Activated T-helper 2 cell treated with anti-CD3 and anti-CD28 coated beads, Interferon-gamma antibody, Interleukin-2, Interleukin-4, amounts not matched to agents 10 μg/mL and 5 μg/mL and 100 μg/mL, durations not matched to agents 14 hours and 24 hours and 36 hours (primary cell): ENCODE measurements around the gene CLIC3. TPM values are rescaled to one million over a fixed set of nuclear protein-coding genes. Genes with fewer than 3 reads are reported as not detected.

Experiments used
- DNase-seq: peaks from one replicate; pipeline ENCODE4 v3.0.0; 2021; ENCODE audit warnings: low spot score
- H3K27ac Mint-ChIP-seq: one replicate; pipeline ENCODE4 v1.8.0; 2021; ENCODE audit warnings: mixed read lengths
- H3K27me3 Mint-ChIP-seq: one replicate; pipeline ENCODE4 v1.8.0; 2021; ENCODE audit warnings: low read depth, mixed read lengths
- H3K36me3 Mint-ChIP-seq: one replicate; pipeline ENCODE4 v1.8.0; 2021; ENCODE audit warnings: low read depth, mixed read lengths
- H3K4me1 Mint-ChIP-seq: one replicate; pipeline ENCODE4 v1.8.0; 2021; ENCODE audit warnings: low read depth, mixed read lengths
- H3K4me3 Mint-ChIP-seq: one replicate; pipeline ENCODE4 v1.8.0; 2021; ENCODE audit warnings: low read depth, mild to moderate bottlenecking, moderate library complexity, mixed read lengths
- H3K9me3 Mint-ChIP-seq: one replicate; pipeline ENCODE4 v1.8.0; 2021; ENCODE audit warnings: mixed read lengths
- intact Hi-C: fragments of 100-400 bp; cut with micrococcal nuclease; formaldehyde crosslinking; loops from one replicate; pipeline ENCODE4 v1.15.1; 2023
- total RNA-seq: library from RNA; stranded (reverse); gene quantifications from 2 replicates; pipeline ENCODE4 v1.2.3, GENCODE V29; 2022

Gene CLIC3, protein sequence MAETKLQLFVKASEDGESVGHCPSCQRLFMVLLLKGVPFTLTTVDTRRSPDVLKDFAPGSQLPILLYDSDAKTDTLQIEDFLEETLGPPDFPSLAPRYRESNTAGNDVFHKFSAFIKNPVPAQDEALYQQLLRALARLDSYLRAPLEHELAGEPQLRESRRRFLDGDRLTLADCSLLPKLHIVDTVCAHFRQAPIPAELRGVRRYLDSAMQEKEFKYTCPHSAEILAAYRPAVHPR
- total RNA-seq, result not detected in 2 replicates

DNA sequence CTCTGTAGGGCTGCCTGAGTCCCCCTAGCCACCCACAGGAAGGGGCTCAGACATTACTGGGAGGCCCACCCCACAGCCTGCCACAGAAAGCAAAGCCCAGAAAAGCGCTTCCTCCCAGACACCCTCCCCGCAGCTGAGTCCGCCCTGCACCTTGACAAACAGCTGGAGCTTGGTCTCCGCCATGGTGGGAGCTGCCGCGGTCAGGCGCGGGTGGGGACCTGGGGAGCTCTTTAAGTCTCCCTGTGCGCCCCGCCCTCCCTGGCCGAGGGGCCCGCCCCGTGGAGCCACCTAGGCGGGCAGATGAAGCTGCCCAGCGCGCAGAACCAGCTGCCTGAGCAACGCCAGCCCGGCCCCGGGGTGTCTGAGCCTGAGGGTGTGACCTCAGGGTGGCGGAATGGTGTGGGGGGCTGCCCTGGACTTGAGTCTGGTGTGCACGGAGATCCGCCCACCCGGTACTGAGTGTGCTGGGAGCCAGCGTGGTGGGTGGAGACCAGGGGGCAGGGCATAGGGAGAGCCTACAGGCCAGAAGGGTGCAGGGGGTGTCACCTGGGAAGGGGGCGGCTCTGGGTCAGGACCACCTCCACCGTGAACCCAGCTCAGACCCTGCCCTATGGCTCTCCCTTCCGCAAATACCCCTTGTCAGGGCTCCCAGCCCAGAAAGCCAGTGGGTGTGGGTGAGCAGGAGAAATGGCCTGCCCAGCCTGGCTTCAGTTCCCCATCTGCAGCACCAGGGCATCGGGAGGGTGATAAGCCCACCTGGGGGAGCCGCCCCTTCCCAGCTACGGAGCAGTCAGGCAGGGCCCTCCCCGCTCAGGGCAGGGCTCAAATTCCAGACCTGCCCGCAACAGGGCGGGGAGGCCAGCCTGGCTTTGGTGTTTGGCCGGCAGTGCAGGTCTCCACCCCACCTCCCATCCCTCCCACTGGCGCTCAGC lies at the start of gene CLIC3:
TSS of gene CLIC3 (minus strand) at position 208 of the 932 bp plus-strand sequence. CDS start at position 183, 25 bp downstream.
- intact Hi-C loops, result no loop called here
- Mint-ChIP-seq H3K9me3 (no peaks in the 10 kb centered on the region), H3K4me1 (peaks cover 30% of the 10 kb centered on the region), H3K4me3 (no peak within 1 kb of the TSS), H3K27me3 (no peaks in the 10 kb centered on the region), H3K36me3 (peaks cover 10% of the 10 kb centered on the region), H3K27ac (no peak within 1 kb of the TSS)
- DNase-seq, result no peak

DNA sequence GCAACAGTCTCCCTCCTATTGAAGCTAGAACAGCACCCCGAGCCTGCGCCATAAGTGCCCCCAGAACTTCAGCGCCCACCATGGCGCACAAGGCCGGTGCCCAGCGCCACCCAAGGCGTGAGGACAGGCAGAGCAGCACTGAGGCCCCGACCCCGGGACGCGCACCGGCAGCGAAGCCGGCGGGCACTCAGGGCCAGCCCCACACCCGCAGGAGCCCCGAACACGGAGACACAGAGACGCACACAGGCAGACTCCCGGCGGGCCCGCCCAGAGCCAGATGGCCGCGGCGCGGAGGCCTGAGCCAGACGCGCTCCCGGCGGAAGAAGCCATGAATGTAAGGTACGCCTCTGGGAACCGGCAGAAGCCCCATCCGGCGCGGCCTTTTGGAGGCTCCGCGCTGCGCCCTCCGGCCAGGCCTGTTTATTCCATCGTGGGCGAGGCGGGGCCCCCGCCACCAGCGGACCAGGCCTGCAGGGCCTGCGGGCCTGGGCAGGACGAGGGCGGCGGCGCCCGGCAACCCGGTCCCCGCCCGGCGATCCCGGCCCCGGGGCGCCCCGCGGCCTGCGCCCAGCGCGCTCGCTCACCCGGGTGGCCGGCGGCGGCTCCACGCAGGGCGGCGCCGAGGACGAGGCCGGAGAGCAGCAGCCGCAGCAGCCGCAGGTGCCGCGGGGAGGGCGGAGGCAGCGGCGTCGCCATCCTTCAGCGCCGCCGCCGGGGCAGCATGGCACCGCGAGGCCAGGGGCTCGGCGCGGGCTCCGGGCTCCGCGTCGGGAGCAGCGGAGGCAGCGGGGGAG lies 49.1 kb upstream of the CLIC3 start:
- intact Hi-C loops, result loop anchor here (1.0 to 5.0 kb wide), 5 partner anchors 19 to 198 kb away; partner anchors contain the start of genes PHPT1 and SAPCD2
- peaks cover 29% of the 10 kb centered on the region for H3K27me3 Mint-ChIP-seq
- H3K4me1 Mint-ChIP-seq, result peaks cover 4% of the 10 kb centered on the region
- H3K9me3 Mint-ChIP-seq, result no peaks in the 10 kb centered on the region
- DNase-seq, result no peak
- peak overlapping the region; percentile 60 for H3K4me3 Mint-ChIP-seq
- H3K27ac Mint-ChIP-seq, result no peak overlapping the region
- no peaks in the 10 kb centered on the region for H3K36me3 Mint-ChIP-seq

DNA sequence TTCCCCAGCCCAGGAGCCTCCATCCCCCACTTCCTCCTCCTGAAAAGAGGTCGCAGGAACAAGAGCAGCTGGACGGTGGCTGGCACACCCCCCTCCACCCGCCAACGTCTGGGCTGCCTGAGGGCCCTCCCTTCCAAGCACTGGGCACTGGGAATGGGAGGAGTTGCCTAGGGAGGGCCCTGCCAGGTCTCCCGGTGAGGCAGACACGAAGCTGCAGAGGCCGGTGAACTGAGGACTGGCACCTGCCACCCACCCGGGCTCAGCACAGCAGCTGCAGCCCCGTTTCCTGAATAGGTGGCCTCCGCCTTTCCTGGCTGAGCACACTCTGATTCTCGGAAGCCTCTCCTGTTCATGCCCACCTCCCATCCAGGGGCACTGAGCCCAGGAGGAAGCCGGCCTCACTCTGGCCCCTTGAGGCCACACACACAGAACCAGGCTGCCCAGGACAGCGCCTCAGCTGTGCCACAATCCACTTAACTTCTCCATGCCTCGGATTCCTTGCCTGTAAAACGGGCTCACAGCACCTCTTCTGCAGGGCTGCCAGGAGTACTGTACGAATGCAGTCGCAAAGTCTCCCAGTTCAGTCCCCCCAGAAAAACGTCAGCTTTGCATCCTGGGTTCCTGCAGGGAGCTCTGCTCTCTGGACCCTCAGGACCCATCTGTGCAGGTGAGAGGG lies 48.3 kb upstream of the CLIC3 start:
- H3K27ac Mint-ChIP-seq, result no peak overlapping the region
- H3K36me3 Mint-ChIP-seq, result no peaks in the 10 kb centered on the region
- peaks cover 26% of the 10 kb centered on the region for H3K27me3 Mint-ChIP-seq
- peak overlapping the region; percentile 60 for H3K4me3 Mint-ChIP-seq
- peaks cover 4% of the 10 kb centered on the region for H3K4me1 Mint-ChIP-seq
- H3K9me3 Mint-ChIP-seq, result no peaks in the 10 kb centered on the region
- intact Hi-C loops, result loop anchor here (5.0 kb wide), 3 partner anchors 113 to 197 kb away; partner anchors contain the start of gene PHPT1
- DNase-seq, result no peak

- H3K36me3 Mint-ChIP-seq, result no peaks in the 10 kb centered on the region
- no peaks in the 10 kb centered on the region for H3K9me3 Mint-ChIP-seq
- peaks cover 23% of the 10 kb centered on the region for H3K27me3 Mint-ChIP-seq
These were observed 47.7 kb upstream of the CLIC3 start for GRCh38 chr9:137044037-137044436.

DNA sequence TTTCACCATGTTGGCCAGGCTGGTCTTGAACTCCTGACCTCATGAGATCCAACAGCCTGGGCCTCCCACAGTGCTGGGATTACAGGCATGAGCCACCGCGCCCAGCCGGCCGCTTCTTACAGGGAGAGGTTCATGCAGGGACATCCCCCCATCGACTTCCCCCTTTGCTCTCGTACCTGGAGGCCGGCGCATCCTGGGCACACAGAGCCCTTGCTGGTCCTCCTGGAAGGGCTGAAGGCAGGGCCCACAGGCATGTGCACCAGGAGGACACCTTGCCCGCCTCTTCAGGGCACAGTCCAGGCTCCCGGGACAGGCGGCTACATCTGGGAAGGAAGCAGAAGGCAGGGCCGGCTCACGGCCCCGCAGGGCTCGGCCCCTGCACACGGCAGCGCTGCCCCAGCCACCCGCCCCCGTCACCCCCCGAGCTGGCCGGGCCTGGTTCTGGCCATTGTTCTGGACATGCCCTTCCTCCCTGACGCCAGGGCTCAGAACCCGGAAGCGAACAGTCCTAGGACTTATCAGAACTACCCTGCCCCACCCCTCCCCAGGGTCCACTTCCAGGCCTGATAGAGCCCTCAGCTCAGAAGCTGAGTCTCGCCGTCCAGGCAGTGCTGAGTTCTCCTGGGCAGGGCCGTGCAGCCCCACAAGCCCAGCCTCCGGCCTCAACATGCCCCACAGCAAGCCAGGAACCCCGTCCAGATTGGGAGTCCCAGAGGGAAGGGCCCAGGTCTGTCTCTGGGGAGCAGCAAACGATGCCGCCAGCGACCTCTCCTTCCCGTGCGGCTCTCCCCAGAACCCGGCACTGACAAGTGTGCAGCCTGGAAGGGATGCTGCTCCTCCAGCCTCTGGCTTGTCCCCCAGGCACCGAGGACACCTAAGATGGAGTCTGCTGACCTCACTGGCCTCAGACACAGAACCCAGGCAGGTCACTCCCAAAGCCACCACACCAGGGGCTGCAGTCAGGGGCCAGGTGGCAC lies 46.7 kb upstream of the CLIC3 start:
- Mint-ChIP-seq H3K36me3 (no peaks in the 10 kb centered on the region), H3K9me3 (no peaks in the 10 kb centered on the region)

More at GRCh38 chr9:137044037-137044436, 47.7 kb upstream of the CLIC3 start:
- peaks cover 4% of the 10 kb centered on the region for H3K4me1 Mint-ChIP-seq
- no peak overlapping the region for H3K27ac Mint-ChIP-seq
- DNase-seq, result no peak
- no peak overlapping the region for H3K4me3 Mint-ChIP-seq
- intact Hi-C loops, result no loop called here

GRCh38 chr9:137041124-137041523 lies 44.8 kb upstream of the CLIC3 start:
- intact Hi-C loops, result no loop called here
- H3K9me3 Mint-ChIP-seq, result no peaks in the 10 kb centered on the region
- H3K27me3 Mint-ChIP-seq, result peaks cover 6% of the 10 kb centered on the region
- no peaks in the 10 kb centered on the region for H3K36me3 Mint-ChIP-seq
- no peak overlapping the region for H3K4me3 Mint-ChIP-seq
- no peak for DNase-seq
- H3K27ac Mint-ChIP-seq, result no peak overlapping the region
- peaks cover 4% of the 10 kb centered on the region for H3K4me1 Mint-ChIP-seq

More for the DNA sequence above, 46.7 kb upstream of the CLIC3 start:
- no peak for DNase-seq
- H3K27me3 Mint-ChIP-seq, result peaks cover 18% of the 10 kb centered on the region
- intact Hi-C loops, result no loop called here
- H3K27ac Mint-ChIP-seq, result no peak overlapping the region
- H3K4me3 Mint-ChIP-seq, result no peak overlapping the region
- peaks cover 4% of the 10 kb centered on the region for H3K4me1 Mint-ChIP-seq

- no peaks in the 10 kb centered on the region for H3K9me3 Mint-ChIP-seq
- intact Hi-C loops, result no loop called here
- no peak for DNase-seq
- no peak overlapping the region for H3K4me3 Mint-ChIP-seq
- peaks cover 6% of the 10 kb centered on the region for H3K27me3 Mint-ChIP-seq
- peaks cover 4% of the 10 kb centered on the region for H3K4me1 Mint-ChIP-seq
- no peak overlapping the region for H3K27ac Mint-ChIP-seq
- no peaks in the 10 kb centered on the region for H3K36me3 Mint-ChIP-seq
These were observed 44.2 kb upstream of the CLIC3 start for GRCh38 chr9:137040568-137040967.

GRCh38 chr9:137039611-137040366 lies 43.4 kb upstream of the CLIC3 start:
- H3K4me3 Mint-ChIP-seq, result no peak overlapping the region
- no peaks in the 10 kb centered on the region for H3K9me3 Mint-ChIP-seq
- no peak overlapping the region for H3K27ac Mint-ChIP-seq
- H3K27me3 Mint-ChIP-seq, result peaks cover 2% of the 10 kb centered on the region
- H3K36me3 Mint-ChIP-seq, result no peaks in the 10 kb centered on the region
- H3K4me1 Mint-ChIP-seq, result peaks cover 7% of the 10 kb centered on the region
- no peak for DNase-seq
- intact Hi-C loops, result loop anchor here (10.0 kb wide), 2 partner anchors 85 to 505 kb away; partner anchors contain the start of gene LCN12

DNA sequence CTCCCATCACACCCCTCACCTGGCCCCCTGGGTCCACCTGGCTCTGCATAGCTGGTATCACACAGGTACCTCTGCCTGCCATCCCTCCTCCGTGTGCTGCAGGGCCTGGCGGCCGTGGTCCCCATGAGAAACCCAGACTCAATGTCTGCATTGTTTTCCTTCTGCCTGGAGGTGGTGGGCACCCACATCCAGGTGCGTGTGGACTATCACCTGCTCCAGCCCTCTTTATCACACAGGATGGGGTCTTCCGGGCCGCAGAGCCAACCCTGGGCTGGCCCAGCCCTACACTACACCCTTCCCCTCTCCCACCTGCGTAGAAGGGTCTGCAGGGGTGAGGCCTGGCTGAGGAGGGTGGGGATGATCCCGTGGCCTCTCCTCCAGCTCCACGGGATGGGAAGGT lies 42.5 kb upstream of the CLIC3 start:
- H3K27me3 Mint-ChIP-seq, result no peaks in the 10 kb centered on the region
- no peak overlapping the region for H3K4me3 Mint-ChIP-seq
- H3K4me1 Mint-ChIP-seq, result peaks cover 11% of the 10 kb centered on the region
- DNase-seq, result no peak
- no peak overlapping the region for H3K27ac Mint-ChIP-seq
- H3K9me3 Mint-ChIP-seq, result no peaks in the 10 kb centered on the region
- no peaks in the 10 kb centered on the region for H3K36me3 Mint-ChIP-seq
- intact Hi-C loops, result loop anchor here (10.0 kb wide), 2 partner anchors 84 to 504 kb away; partner anchors contain the start of gene LCN12

DNA sequence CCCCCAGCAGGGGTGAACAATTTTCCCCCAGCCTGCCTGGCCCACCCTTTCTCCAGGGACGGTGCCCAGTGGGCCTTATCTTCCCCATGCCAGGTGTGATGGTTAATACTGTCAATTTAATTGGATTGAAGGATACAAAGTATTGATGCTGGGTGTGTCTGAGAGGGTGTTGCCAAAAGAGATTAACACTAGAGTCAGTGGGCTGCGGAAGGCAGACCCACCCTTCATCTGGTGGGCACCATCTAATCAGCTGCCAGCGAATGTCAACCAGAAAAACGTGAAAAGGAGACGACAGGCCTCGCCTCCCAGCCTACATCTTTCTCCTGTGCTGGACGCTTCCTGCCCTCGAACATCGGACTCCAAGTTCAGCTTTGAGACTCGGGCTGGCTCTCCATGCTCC lies 41.1 kb upstream of the CLIC3 start:
- DNase-seq, result no peak
- Mint-ChIP-seq H3K4me1 (peaks cover 15% of the 10 kb centered on the region), H3K36me3 (no peaks in the 10 kb centered on the region), H3K27me3 (no peaks in the 10 kb centered on the region), H3K27ac (no peak overlapping the region), H3K4me3 (no peak overlapping the region), H3K9me3 (no peaks in the 10 kb centered on the region)
- intact Hi-C loops, result loop anchor here (10.0 kb wide), 2 partner anchors 83 to 503 kb away; partner anchors contain the start of gene LCN12
